Vagina (tissue), 2 donors: ENCODE results near the gene CSF3R.

Experiments used
- CTCF ChIP-seq, 3 experiments: fragments of 450-650 bp in 2 of 3; fragments of 200-600 bp in 1 of 3; sonication (generic) in 1 of 3; IDR thresholded peaks; one replicate each; pipeline ENCODE4 v1.5.1; 2017 to 2019; ENCODE audit warnings: antibody characterized with exemption in 3 of 3, mild to moderate bottlenecking in 2 of 3, moderate library complexity in 2 of 3
- POLR2A ChIP-seq, 2 donors: fragments of 450-650 bp; IDR thresholded peaks; one replicate each; pipeline ENCODE4 v1.6.1; 2017; ENCODE audit warnings: antibody characterized with exemption in 2 of 2, mild to moderate bottlenecking in 2 of 2, moderate library complexity in 2 of 2
- POLR2AphosphoS5 ChIP-seq, 2 donors: sonication (generic); formaldehyde crosslinking; IDR thresholded peaks; one replicate each; pipeline ENCODE4 v1.9.0; 2017; ENCODE audit warnings: antibody characterized with exemption in 2 of 2, mild to moderate bottlenecking in 2 of 2, low read depth in 1 of 2; ENCODE audit not compliant: insufficient read depth in 1 of 2

GRCh38 chr1:36522021-36522420 is 39.3 kb upstream of the CSF3R start:
- TF ChIP-seq CTCF (IDR thresholded peaks at IDR 0.05) (no peak), POLR2A (IDR thresholded peaks at IDR 0.05) (no peak), POLR2AphosphoS5 (IDR thresholded peaks at IDR 0.05; ENCODE audit: insufficient read depth in 1 of 2, low read depth in 1 of 2) (no peak)
